GM12878 (cell line): Measurements from ENCODE around the gene SCRN1. TPM values are rescaled to one million over a fixed set of nuclear protein-coding genes. Genes with fewer than 3 reads are reported as not detected.

Experiments used
- ATAC-seq: fragments of 200-7000 bp; cut with Tn5 transposase; 3 replicates; pipeline ENCODE4 v1.9.1; 2020; ENCODE audit warnings: mild to moderate bottlenecking, moderate library complexity
- BruUV-seq: library from RNA; stranded (reverse); fragments of 400-500 nt; replicated peaks from 2 replicates; lab custom pipeline; 2021; lab: Mats Ljungman, UMichigan
- CTCF ChIA-PET: fragments of 300-600 bp; sonication (Branson Sonifier 250); formaldehyde crosslinking; extraction: SDS; loops from one replicate; lab custom pipeline; 2021; ENCODE audit warnings: inconsistent platforms; lab: Yijun Ruan, JAX
- POLR2A ChIA-PET: fragments of 350-600 bp; formaldehyde crosslinking; extraction: SDS; loops from one replicate; lab custom pipeline; 2021; ENCODE audit warnings: inconsistent platforms; lab: Charles Lee
- RAD21 ChIA-PET: fragments of 300-600 bp; sonication (Branson Sonifier 250); formaldehyde crosslinking; loops from one replicate; lab custom pipeline; 2023; ENCODE audit warnings: antibody characterized with exemption; ENCODE audit not compliant: unreplicated experiment; lab: Charles Lee
- SMC1A ChIA-PET: fragments of 300-600 bp; sonication (Branson Sonifier 250); formaldehyde crosslinking; loops from one replicate; lab custom pipeline; 2023; ENCODE audit not compliant: unreplicated experiment, uncharacterized antibody; lab: Charles Lee
- DNase-seq: peaks from one replicate; pipeline ENCODE4 v3.0.0-alpha.2; 2011; ENCODE audit warnings: low read depth, low spot score
- FAIRE-seq: peaks from 3 replicates; lab custom pipeline; 2011; peaks lifted over from hg19 to GRCh38; lab: Jason Lieb, UNC
- H2AFZ ChIP-seq: 2 replicates; pipeline ENCODE4 v1.6.0; 2011; ENCODE audit warnings: low read depth, low read length, control low read depth; ENCODE audit not compliant: control insufficient read depth
- H3K27ac ChIP-seq: 2 replicates; pipeline ENCODE4 v1.5.1; 2011; ENCODE audit warnings: control low read depth; ENCODE audit not compliant: control insufficient read depth, insufficient read depth
- H3K27me3 ChIP-seq, 2 experiments: replicated peaks in 1 of 2; 2 replicates each; pipeline versions ENCODE4 v1.6.0 to v1.6.1; 2011; ENCODE audit warnings: low read length in 1 of 2; ENCODE audit not compliant: control insufficient read depth in 2 of 2, insufficient read depth in 2 of 2
- H3K36me3 ChIP-seq, 2 experiments: 2 replicates each; pipeline ENCODE4 v1.5.1; 2011; ENCODE audit warnings: low read length in 1 of 2; ENCODE audit not compliant: control insufficient read depth in 2 of 2, insufficient read depth in 2 of 2
- H3K4me1 ChIP-seq: 2 replicates; pipeline ENCODE4 v1.6.1; 2011; ENCODE audit warnings: mild to moderate bottlenecking, low read length, moderate library complexity, mixed read lengths; ENCODE audit not compliant: control insufficient read depth, insufficient read depth
- H3K4me2 ChIP-seq: 2 replicates; pipeline ENCODE4 v1.6.0; 2011; ENCODE audit warnings: control low read depth; ENCODE audit not compliant: control insufficient read depth, insufficient read depth
- H3K4me3 ChIP-seq: fragments of 200-600 bp; sonication (generic); 2 replicates; pipeline ENCODE4 v1.5.1; 2016
- H3K79me2 ChIP-seq: 2 replicates; pipeline ENCODE4 v1.6.0; 2011; ENCODE audit warnings: low read length; ENCODE audit not compliant: control insufficient read depth, insufficient read depth
- H3K9ac ChIP-seq: 2 replicates; pipeline ENCODE4 v1.8.0; 2011; ENCODE audit warnings: low read length, control low read depth, mixed read lengths; ENCODE audit not compliant: control insufficient read depth, insufficient read depth
- H3K9me3 ChIP-seq: replicated peaks from 3 replicates; pipeline ENCODE4 v1.5.1; 2011; ENCODE audit warnings: mild to moderate bottlenecking, low read length; ENCODE audit not compliant: control insufficient read depth, insufficient read depth
- H4K20me1 ChIP-seq: 2 replicates; pipeline ENCODE4 v1.6.0; 2011; ENCODE audit not compliant: control insufficient read depth, insufficient read depth
- BACH1 ChIP-seq: fragments of 450-650 bp; IDR thresholded peaks from 2 replicates; pipeline ENCODE4 v1.6.1; 2017; ENCODE audit warnings: mild to moderate bottlenecking, borderline replicate concordance
- BMI1 ChIP-seq: fragments of 450-650 bp; IDR thresholded peaks from 2 replicates; pipeline ENCODE4 v1.6.1; 2016; ENCODE audit warnings: mild to moderate bottlenecking, moderate library complexity, borderline replicate concordance
- CREB1 ChIP-seq: IDR thresholded peaks from 2 replicates; pipeline ENCODE4 v1.6.1; 2012; ENCODE audit warnings: low read depth, mild to moderate bottlenecking, inconsistent platforms
- DPF2 ChIP-seq: fragments of 450-650 bp; IDR thresholded peaks from 2 replicates; pipeline ENCODE4 v1.6.1; 2017; ENCODE audit warnings: mild to moderate bottlenecking
- FOS ChIP-seq: IDR thresholded peaks from 3 replicates; pipeline ENCODE4 v1.6.1; 2011; ENCODE audit warnings: borderline replicate concordance; ENCODE audit not compliant: insufficient read length; ENCODE audit errors: extremely low read depth
- FOXK2 ChIP-seq: fragments of 450-650 bp; IDR thresholded peaks from 2 replicates; pipeline ENCODE4 v1.6.1; 2017; ENCODE audit warnings: mild to moderate bottlenecking, moderate library complexity
- KLF5 ChIP-seq: fragments of 450-650 bp; IDR thresholded peaks from 2 replicates; pipeline ENCODE4 v1.6.1; 2014; ENCODE audit warnings: mild to moderate bottlenecking; ENCODE audit not compliant: partially characterized antibody
- LARP7 ChIP-seq: fragments of 450-650 bp; IDR thresholded peaks from 2 replicates; pipeline ENCODE4 v1.6.1; 2017; ENCODE audit warnings: mild to moderate bottlenecking
- MEF2B ChIP-seq: fragments of 450-650 bp; IDR thresholded peaks from 2 replicates; pipeline ENCODE4 v1.6.1; 2018; ENCODE audit warnings: mild to moderate bottlenecking, moderate library complexity; ENCODE audit not compliant: partially characterized antibody, poor library complexity, severe bottlenecking
- NBN ChIP-seq: fragments of 450-650 bp; IDR thresholded peaks from 2 replicates; pipeline ENCODE4 v1.6.1; 2016
- NFXL1 ChIP-seq: fragments of 450-650 bp; IDR thresholded peaks from 2 replicates; pipeline ENCODE4 v1.6.1; 2017; ENCODE audit warnings: antibody characterized with exemption, mild to moderate bottlenecking, borderline replicate concordance
- RAD21 ChIP-seq: IDR thresholded peaks from 2 replicates; pipeline ENCODE4 v1.6.1; 2011; ENCODE audit warnings: mild to moderate bottlenecking, low read depth, low read length, moderate library complexity; ENCODE audit not compliant: insufficient read depth
- RB1 ChIP-seq: fragments of 450-650 bp; formaldehyde crosslinking; IDR thresholded peaks from 2 replicates; pipeline ENCODE4 v1.6.1; 2017; ENCODE audit warnings: mild to moderate bottlenecking, borderline replicate concordance
- SREBF1 ChIP-seq: IDR thresholded peaks from 2 replicates; pipeline ENCODE4 v1.6.1; 2012; ENCODE audit warnings: mild to moderate bottlenecking, low read length
- SRF ChIP-seq, 2 experiments: IDR thresholded peaks; 2 replicates each; pipeline ENCODE4 v1.6.1; 2011; ENCODE audit warnings: low read depth in 2 of 2, low read length in 2 of 2, mild to moderate bottlenecking in 1 of 2, moderate library complexity in 1 of 2
- STAT1 ChIP-seq: fragments of 450-650 bp; conservative IDR thresholded peaks from 2 replicates; pipeline ENCODE4 v1.6.1; 2014; ENCODE audit warnings: antibody characterized with exemption, mild to moderate bottlenecking
- STAT3 ChIP-seq: IDR thresholded peaks from 2 replicates; pipeline ENCODE4 v1.6.1; 2011; ENCODE audit warnings: low read depth, low read length, improper control_type of control experiment
- TCF7 ChIP-seq: IDR thresholded peaks from 2 replicates; pipeline ENCODE4 v1.6.1; 2014; ENCODE audit warnings: antibody characterized with exemption, borderline replicate concordance
- ZNF217 ChIP-seq: fragments of 450-650 bp; IDR thresholded peaks from 2 replicates; pipeline ENCODE4 v1.6.1; 2017; ENCODE audit warnings: antibody characterized with exemption, mild to moderate bottlenecking
- ZNF274 ChIP-seq: IDR thresholded peaks from one replicate; pipeline ENCODE4 v1.8.0; 2011; ENCODE audit not compliant: insufficient read length, insufficient read depth
- WGBS: methylation state at CpG from one replicate; pipeline ENCODE4 v1.1.6; 2016; ENCODE audit warnings: low lambda C conversion rate; ENCODE audit not compliant: insufficient replicate concordance, insufficient coverage; ENCODE audit errors: missing lambda C conversion rate; 5-methylcytosine and 5-hydroxymethylcytosine counted together
- in situ Hi-C: fragments of 300-500 bp; cut with MboI; formaldehyde crosslinking; loops from 9 replicates; pipeline ENCODE4 v1.14.3; 2018; ENCODE audit warnings: mixed read lengths
- intact Hi-C: fragments of 100-400 bp; cut with micrococcal nuclease; formaldehyde crosslinking; loops from one replicate; pipeline ENCODE4 v1.14.2; 2022; ENCODE audit not compliant: unreplicated experiment
- polyA plus RNA-seq, 11 experiments: library from polyadenylated mRNA; depleted of rRNA in 4 of 11; unstranded in 6 of 11; stranded (reverse) in 5 of 11; fragments of >200 nt; fragmentation: Nextera tagmentation in 4 of 11; fragmentation: Illumina TruSeq in 1 of 11; extraction: Ambion mirVana in 4 of 11; extraction: Trizol in 1 of 11; gene quantifications; 1 replicate in 1 of 11; 2 replicates in 10 of 11; pipeline versions ENCODE4 v1.2.1 to v1.2.3, GENCODE V29; 2011 to 2016; ENCODE audit warnings: inconsistent platforms in 2 of 11, missing spikeins in 2 of 11, low read depth in 1 of 11
- total RNA-seq, 4 experiments: library from RNA; depleted of rRNA in 3 of 4; stranded (reverse); fragments of >200 nt in 3 of 4; fragmentation: Illumina TruSeq in 1 of 4; extraction: Trizol in 1 of 4; gene quantifications; 2 replicates each; pipeline versions ENCODE4 v1.2.1 to v1.2.3, GENCODE V29; 2013 to 2021
- TF ChIP-seq, protein P1 (sequence below): IDR thresholded peaks from 2 replicates; pipeline ENCODE4 v1.6.1; 2012; ENCODE audit warnings: low read depth, low read length, improper control_type of control experiment
- TF ChIP-seq, protein P2 (sequence below): fragments of 450-650 bp; conservative IDR thresholded peaks from 2 replicates; pipeline ENCODE4 v1.6.1; 2017; ENCODE audit warnings: mild to moderate bottlenecking, moderate library complexity

SCRN1 gene
- total and polyA plus RNA-seq, 10 of the 15 experiments (the other 5 are each of a cell fraction or from before 2014, with no cell fraction given), result 11.1 to 67.6 (median 41.7) TPM

DNA sequence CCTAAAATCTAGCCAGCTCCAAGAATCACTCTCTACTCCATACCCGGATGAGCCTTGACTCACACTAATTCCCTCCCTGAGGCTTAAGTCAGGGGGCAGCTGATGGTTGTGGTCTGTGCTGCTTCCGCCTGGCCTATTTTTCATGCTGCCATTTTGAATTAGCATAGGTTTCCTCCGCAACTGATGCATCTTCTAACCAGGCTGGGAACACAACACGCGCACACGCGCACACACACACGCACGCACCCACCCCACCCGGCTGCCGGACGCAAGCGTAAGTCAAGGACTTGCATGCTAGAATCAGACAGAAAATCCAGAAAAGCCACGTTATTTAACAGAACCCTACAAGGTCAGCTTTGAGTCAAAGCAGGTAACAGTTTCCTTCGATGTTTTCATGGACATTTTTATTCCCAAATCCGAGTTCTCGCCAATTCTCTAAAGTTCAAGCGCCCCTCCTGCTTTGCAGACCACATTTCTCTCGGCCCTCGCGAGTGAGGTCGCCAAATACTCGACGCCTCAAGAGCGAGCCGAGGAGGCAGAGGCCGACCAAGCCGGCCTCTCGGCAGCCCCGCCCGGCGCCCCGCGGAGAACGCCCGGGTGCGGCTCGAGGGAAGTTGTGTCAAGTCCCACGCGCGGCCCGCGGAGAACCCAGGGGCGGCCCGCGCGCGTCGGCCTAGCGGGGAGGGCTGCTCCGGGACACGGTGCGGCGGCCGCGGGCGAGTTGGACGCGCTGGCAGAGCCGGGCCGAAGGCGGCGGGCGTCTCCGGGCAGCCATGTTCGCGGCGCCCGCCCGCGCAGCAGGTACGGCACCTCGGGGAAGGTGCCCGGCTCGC is 961 bp downstream of the SCRN1 start:
- Histone ChIP-seq H3K79me2 (peaks cover 56% of the 10 kb centered on the region), H3K4me3 (peak overlapping the region; percentile 85), H3K27ac (peak overlapping the region; percentile 89), H4K20me1 (no peaks in the 10 kb centered on the region), H3K27me3 (no peaks in the 10 kb centered on the region), H3K9me3 (no peaks in the 10 kb centered on the region), H3K9ac (peak overlapping the region; percentile 89), H3K4me1 (peaks cover 9% of the 10 kb centered on the region; the same call in 1 of the 2 replicates), H3K36me3 (no peaks in the 10 kb centered on the region), H3K4me2 (peak overlapping the region; percentile 84), H2AFZ (peak overlapping the region; percentile 70)
- SMC1A ChIA-PET, result interaction anchor here (0.6 to 2.4 kb wide), 7 partner anchors 9 to 62 kb away, joined by 3 to 9 read pairs (median 4); no protein-coding TSS in a partner anchor
- RAD21 ChIA-PET, result interaction anchor here (1.0 to 2.0 kb wide), 3 partner anchors 17 to 39 kb away, joined by 3 to 9 read pairs (median 5); partner anchors contain the start of gene PLEKHA8
- POLR2A ChIA-PET, result interaction anchor here (0.5 to 2.7 kb wide), 4 partner anchors 18 to 88 kb away, joined by 3 to 15 read pairs (median 4); partner anchors contain the start of gene FKBP14
- in situ Hi-C loops, result no loop called here
- peak; percentile 66 for ATAC-seq
- FAIRE-seq, result no peak
- intact Hi-C loops, result loop anchor here (2.0 kb wide), 1 partner anchor 38 kb away; the partner anchor contains the start of gene FKBP14
- peak; percentile 63 for DNase-seq
- CTCF ChIA-PET, result interaction anchor here (0.7 to 2.0 kb wide), 5 partner anchors 11 to 74 kb away, joined by 3 to 8 read pairs (median 4); no protein-coding TSS in a partner anchor
- under 1% methylated on average over 71 of the region's 75 CpGs for WGBS
- TSS peak; percentile 88 for BruUV-seq
- TF ChIP-seq KLF5 (no peak), STAT3 (no peak), CREB1 (peak; percentile 52; the same call in 1 of the 2 replicates), RAD21 (no peak), ZNF274 (no peak), RB1 (no peak; the same call in 1 of the 2 replicates), DPF2 (0 out of 2 replicates have a peak, but pooled peaks have one; percentile 47), FOXK2 (peak; percentile 34; the same call in 1 of the 2 replicates), BACH1 (peak; percentile 37; the same call in 1 of the 2 replicates), ZNF217 (no peak), LARP7 (peak; percentile 77), SRF (IDR thresholded peaks at IDR 0.05; ENCODE audit: low read depth in 2 of 2, low read length in 2 of 2) (no peak), NFXL1 (no peak; the same call in 1 of the 2 replicates), BMI1 (no peak), STAT1 (no peak), SREBF1 (no peak), MEF2B (no peak), TCF7 (no peak), FOS (no peak), NBN (peak; percentile 68)
- TF ChIP-seq, protein P1, sequence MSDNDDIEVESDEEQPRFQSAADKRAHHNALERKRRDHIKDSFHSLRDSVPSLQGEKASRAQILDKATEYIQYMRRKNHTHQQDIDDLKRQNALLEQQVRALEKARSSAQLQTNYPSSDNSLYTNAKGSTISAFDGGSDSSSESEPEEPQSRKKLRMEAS, result no peak
- TF ChIP-seq, protein P2, sequence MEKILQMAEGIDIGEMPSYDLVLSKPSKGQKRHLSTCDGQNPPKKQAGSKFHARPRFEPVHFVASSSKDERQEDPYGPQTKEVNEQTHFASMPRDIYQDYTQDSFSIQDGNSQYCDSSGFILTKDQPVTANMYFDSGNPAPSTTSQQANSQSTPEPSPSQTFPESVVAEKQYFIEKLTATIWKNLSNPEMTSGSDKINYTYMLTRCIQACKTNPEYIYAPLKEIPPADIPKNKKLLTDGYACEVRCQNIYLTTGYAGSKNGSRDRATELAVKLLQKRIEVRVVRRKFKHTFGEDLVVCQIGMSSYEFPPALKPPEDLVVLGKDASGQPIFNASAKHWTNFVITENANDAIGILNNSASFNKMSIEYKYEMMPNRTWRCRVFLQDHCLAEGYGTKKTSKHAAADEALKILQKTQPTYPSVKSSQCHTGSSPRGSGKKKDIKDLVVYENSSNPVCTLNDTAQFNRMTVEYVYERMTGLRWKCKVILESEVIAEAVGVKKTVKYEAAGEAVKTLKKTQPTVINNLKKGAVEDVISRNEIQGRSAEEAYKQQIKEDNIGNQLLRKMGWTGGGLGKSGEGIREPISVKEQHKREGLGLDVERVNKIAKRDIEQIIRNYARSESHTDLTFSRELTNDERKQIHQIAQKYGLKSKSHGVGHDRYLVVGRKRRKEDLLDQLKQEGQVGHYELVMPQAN, result peak; percentile 55; the same call in 1 of the 2 replicates
